Choroid plexus epithelial cell (primary cell): Measurements from ENCODE around the gene E4F1.

Experiments used
- DNase-seq: peaks from one replicate; pipeline ENCODE4 v3.0.0-alpha.2; 2010; ENCODE audit warnings: low read depth
- H3K4me3 ChIP-seq: 2 replicates; pipeline ENCODE4 v1.5.1; 2011; ENCODE audit warnings: low read depth, mild to moderate bottlenecking, control low read depth, low read length, moderate library complexity
- TF ChIP-seq, protein P1 (sequence below): conservative IDR thresholded peaks from 2 replicates; pipeline ENCODE4 v1.5.1; 2011; ENCODE audit warnings: low read depth, mild to moderate bottlenecking, control low read depth, inconsistent platforms, low read length, moderate library complexity

Gene E4F1

DNA sequence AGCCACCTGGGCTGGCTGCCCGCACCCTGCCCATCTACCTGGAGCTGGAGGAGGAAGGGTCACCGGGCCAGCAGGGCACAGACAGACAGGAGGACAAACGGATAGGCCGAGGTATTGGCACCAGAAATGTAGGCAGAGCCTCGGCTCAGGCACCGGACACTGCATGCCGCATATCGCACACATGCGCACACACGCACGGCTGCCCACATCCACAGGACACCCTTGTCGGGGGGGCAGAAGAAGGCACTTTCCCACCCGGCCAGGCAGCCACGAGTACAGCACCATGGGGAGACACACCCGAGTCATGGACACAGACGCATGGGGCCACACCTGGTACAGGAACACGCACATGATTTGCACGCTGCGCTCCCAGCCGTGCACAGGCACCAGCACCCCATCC lies 41.4 kb upstream of the E4F1 start:
- TF ChIP-seq, protein P1, sequence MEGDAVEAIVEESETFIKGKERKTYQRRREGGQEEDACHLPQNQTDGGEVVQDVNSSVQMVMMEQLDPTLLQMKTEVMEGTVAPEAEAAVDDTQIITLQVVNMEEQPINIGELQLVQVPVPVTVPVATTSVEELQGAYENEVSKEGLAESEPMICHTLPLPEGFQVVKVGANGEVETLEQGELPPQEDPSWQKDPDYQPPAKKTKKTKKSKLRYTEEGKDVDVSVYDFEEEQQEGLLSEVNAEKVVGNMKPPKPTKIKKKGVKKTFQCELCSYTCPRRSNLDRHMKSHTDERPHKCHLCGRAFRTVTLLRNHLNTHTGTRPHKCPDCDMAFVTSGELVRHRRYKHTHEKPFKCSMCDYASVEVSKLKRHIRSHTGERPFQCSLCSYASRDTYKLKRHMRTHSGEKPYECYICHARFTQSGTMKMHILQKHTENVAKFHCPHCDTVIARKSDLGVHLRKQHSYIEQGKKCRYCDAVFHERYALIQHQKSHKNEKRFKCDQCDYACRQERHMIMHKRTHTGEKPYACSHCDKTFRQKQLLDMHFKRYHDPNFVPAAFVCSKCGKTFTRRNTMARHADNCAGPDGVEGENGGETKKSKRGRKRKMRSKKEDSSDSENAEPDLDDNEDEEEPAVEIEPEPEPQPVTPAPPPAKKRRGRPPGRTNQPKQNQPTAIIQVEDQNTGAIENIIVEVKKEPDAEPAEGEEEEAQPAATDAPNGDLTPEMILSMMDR: no peak
- H3K4me3 ChIP-seq: no peak overlapping the region
- DNase-seq: no peak

DNA sequence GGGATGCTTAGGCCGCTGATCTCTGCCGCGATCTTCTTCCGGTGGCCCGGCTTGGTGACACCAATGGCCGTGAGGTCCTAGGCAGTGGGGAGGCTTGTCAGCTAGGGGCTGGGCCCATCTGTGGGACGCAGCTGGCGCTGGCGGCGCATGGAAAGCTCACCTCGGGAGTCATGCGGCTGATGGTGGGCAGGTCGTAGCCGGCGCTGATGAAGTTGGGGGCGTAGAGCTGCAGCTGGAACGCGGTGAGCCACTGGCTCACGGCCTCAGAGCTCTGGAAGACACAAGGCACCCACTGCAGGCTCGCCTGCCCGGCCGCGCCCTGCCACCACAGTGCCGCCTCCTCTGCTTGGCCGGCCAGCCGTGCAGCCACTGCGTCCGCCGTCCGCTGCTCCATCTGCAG lies 39.7 kb upstream of the E4F1 start:
- no peak for DNase-seq

DNA sequence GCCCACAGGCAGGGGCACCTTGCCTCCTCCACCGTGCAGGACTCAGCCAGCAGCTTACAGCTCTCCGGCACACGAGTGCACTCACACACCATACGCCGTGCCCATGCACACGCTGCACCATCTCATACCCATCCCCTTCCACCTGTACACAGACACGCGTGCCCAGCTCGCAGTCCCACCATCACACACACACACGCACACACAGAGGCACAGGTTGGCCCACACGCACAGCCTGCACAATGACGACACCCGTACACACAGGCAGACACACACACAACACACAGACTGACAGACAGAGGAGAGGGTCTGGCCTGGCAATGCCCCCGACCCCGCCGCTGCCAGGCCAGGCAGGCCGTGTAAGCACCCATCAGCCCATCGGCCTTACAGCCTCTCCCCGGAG lies 39.0 kb upstream of the E4F1 start:
- DNase-seq: no peak
- TF ChIP-seq, protein P1: no peak
- no peak overlapping the region for H3K4me3 ChIP-seq

More for the DNA sequence above, 39.7 kb upstream of the E4F1 start:
- TF ChIP-seq, protein P1: no peak
- no peak overlapping the region for H3K4me3 ChIP-seq

DNA sequence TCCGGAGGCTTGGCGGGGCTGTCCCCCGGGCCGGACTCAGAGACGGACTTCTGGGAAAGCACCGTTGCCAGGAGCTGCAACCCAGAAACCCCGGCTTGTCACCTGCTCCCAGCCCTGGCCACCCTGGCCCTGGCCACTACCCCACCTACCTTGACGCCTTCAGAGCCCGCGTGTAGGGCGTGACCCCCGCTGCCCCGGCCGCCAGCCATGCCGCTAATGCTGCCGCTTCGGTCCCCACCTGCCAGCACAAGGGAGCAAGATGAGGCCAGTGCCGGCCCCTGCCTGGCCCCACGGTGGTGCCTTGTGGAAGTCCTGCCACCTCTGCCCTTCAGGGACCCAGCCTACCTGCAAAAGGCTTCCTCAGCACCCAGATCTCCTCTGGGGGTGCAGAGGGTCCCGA lies 38.4 kb upstream of the E4F1 start:
- TF ChIP-seq, protein P1: no peak
- H3K4me3 ChIP-seq: no peak overlapping the region
- no peak for DNase-seq

DNA sequence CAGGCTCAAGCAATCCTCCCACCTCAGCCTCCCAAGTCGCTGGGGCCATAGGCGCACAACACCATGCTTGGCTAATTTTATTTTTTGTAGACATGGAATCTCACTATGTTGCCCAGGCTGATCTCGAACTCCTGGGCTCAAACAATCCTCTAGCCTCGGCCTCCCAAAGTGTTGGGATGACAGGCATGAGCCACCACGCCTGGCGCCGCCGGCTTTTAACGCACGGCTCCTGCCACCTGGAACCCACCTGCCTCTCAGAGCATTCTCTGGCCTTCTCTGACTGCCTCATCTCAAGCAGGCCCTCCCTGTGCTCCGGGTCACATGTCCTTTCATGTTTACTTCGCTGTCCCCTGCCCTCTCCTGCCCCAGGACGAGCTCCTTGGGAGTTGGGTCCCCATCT lies 37.3 kb upstream of the E4F1 start:
- TF ChIP-seq, protein P1: no peak
- no peak for DNase-seq
- H3K4me3 ChIP-seq: no peak overlapping the region

DNA sequence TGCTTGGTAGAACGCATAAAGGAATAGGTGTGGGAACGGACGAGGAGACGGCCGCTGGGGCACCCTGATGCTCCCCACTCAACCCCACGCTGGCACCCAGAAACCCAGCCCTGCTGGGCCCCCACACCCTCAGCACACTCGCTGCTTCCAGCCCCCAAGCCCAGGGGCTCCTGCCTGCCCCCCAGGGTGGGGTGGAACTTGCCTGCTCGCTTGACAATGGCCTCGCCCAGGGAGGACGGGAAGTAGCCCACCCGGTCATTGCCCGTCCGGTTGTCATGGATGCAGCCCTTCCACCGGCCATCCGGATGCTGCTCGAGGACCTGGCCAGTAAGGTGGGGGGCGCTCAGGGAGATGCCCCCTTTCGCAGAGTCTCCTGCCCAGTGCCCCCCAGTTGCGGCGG lies 36.9 kb upstream of the E4F1 start:
- H3K4me3 ChIP-seq: no peak overlapping the region
- TF ChIP-seq, protein P1: no peak
- DNase-seq: no peak

DNA sequence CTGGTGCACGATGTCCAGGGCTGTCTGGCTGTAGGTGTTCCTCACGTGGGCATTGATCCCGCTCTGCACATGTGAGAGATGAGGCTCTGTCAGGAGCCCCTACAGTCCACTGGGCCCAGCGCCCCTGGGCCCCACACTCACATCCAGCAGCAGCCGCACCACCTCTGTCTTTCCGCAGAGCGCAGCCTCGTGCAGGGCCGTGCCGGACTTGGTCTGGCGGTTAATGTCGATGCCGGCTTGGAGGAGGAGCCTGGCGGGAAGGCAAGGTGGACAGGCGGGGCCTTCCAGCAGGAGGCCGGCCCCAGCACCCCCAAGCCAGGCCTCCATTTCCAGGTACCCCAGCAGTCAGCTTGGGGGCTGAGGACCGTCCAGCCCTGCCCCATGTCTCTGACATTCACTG lies 36.2 kb upstream of the E4F1 start:
- DNase-seq: no peak
- TF ChIP-seq, protein P1: no peak

More for the DNA sequence above, 36.2 kb upstream of the E4F1 start:
- no peak overlapping the region for H3K4me3 ChIP-seq
